HepG2 (cell line): ENCODE data around the gene NEIL1.

Experiments used
- CREM ChIP-seq, 2 experiments: sonication (generic) in 1 of 2; formaldehyde crosslinking in 1 of 2; IDR thresholded peaks; 2 replicates each; pipeline versions ENCODE4 v1.4.0 to v1.6.1; 2016 to 2020; ENCODE audit warnings: antibody characterized with exemption in 1 of 2, mild to moderate bottlenecking in 1 of 2, missing genetic modification reagents in 1 of 2
- FOSL2 ChIP-seq: sonication (generic); formaldehyde crosslinking; IDR thresholded peaks from 2 replicates; pipeline ENCODE4 v1.4.0; 2020; ENCODE audit warnings: missing genetic modification reagents
- HNRNPLL ChIP-seq: fragments of 200-400 bp; formaldehyde crosslinking; IDR thresholded peaks from 2 replicates; pipeline ENCODE4 v1.6.1; 2017; ENCODE audit warnings: mild to moderate bottlenecking, low read depth, low read length; ENCODE audit not compliant: poor library complexity, severe bottlenecking
- TF ChIP-seq, protein P1 (sequence below): sonication (generic); formaldehyde crosslinking; IDR thresholded peaks from 2 replicates; pipeline ENCODE4 v1.5.0; 2020; ENCODE audit warnings: mild to moderate bottlenecking, missing genetic modification reagents, moderate library complexity
- TF ChIP-seq, protein P2 (sequence below): sonication (generic); formaldehyde crosslinking; IDR thresholded peaks from 2 replicates; pipeline ENCODE4 v1.4.0; 2020; ENCODE audit warnings: mild to moderate bottlenecking, missing genetic modification reagents
- TF ChIP-seq, protein P3 (sequence below): IDR thresholded peaks from 2 replicates; pipeline ENCODE4 v1.6.1; 2012; ENCODE audit warnings: inconsistent platforms
- TF ChIP-seq, protein P4 (sequence below): sonication (generic); formaldehyde crosslinking; IDR thresholded peaks from 2 replicates; pipeline ENCODE4 v1.4.0; 2020; ENCODE audit warnings: missing genetic modification reagents, borderline replicate concordance

DNA sequence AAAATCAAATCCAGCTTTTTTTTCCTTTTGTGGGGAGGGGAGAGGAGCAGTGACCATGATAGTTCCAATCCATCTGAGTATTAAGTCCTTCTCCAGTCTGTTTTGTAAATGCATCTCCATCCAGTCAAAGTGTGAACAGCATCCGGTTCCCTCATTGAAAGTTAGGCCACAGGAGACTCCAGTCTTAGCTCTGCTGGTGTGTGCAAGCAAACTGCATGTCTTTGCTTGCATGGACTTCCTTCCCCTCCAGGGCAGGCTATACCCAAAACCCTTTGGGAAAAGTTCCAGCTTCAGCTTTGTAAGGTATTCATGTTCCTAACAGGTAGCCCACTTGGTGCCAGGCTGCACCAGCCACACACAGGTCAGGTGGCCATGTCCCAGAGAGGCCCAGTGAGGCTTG, 24.6 kb downstream of the NEIL1 start:
- no peak for TF ChIP-seq CREM (IDR thresholded peaks at IDR 0.05)
- TF ChIP-seq CREM (CRISPR knock-in tag; IDR thresholded peaks at IDR 0.05) = no peak
- TF ChIP-seq HNRNPLL = no peak
- TF ChIP-seq, protein P1, sequence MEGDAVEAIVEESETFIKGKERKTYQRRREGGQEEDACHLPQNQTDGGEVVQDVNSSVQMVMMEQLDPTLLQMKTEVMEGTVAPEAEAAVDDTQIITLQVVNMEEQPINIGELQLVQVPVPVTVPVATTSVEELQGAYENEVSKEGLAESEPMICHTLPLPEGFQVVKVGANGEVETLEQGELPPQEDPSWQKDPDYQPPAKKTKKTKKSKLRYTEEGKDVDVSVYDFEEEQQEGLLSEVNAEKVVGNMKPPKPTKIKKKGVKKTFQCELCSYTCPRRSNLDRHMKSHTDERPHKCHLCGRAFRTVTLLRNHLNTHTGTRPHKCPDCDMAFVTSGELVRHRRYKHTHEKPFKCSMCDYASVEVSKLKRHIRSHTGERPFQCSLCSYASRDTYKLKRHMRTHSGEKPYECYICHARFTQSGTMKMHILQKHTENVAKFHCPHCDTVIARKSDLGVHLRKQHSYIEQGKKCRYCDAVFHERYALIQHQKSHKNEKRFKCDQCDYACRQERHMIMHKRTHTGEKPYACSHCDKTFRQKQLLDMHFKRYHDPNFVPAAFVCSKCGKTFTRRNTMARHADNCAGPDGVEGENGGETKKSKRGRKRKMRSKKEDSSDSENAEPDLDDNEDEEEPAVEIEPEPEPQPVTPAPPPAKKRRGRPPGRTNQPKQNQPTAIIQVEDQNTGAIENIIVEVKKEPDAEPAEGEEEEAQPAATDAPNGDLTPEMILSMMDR = no peak
- TF ChIP-seq, protein P2, sequence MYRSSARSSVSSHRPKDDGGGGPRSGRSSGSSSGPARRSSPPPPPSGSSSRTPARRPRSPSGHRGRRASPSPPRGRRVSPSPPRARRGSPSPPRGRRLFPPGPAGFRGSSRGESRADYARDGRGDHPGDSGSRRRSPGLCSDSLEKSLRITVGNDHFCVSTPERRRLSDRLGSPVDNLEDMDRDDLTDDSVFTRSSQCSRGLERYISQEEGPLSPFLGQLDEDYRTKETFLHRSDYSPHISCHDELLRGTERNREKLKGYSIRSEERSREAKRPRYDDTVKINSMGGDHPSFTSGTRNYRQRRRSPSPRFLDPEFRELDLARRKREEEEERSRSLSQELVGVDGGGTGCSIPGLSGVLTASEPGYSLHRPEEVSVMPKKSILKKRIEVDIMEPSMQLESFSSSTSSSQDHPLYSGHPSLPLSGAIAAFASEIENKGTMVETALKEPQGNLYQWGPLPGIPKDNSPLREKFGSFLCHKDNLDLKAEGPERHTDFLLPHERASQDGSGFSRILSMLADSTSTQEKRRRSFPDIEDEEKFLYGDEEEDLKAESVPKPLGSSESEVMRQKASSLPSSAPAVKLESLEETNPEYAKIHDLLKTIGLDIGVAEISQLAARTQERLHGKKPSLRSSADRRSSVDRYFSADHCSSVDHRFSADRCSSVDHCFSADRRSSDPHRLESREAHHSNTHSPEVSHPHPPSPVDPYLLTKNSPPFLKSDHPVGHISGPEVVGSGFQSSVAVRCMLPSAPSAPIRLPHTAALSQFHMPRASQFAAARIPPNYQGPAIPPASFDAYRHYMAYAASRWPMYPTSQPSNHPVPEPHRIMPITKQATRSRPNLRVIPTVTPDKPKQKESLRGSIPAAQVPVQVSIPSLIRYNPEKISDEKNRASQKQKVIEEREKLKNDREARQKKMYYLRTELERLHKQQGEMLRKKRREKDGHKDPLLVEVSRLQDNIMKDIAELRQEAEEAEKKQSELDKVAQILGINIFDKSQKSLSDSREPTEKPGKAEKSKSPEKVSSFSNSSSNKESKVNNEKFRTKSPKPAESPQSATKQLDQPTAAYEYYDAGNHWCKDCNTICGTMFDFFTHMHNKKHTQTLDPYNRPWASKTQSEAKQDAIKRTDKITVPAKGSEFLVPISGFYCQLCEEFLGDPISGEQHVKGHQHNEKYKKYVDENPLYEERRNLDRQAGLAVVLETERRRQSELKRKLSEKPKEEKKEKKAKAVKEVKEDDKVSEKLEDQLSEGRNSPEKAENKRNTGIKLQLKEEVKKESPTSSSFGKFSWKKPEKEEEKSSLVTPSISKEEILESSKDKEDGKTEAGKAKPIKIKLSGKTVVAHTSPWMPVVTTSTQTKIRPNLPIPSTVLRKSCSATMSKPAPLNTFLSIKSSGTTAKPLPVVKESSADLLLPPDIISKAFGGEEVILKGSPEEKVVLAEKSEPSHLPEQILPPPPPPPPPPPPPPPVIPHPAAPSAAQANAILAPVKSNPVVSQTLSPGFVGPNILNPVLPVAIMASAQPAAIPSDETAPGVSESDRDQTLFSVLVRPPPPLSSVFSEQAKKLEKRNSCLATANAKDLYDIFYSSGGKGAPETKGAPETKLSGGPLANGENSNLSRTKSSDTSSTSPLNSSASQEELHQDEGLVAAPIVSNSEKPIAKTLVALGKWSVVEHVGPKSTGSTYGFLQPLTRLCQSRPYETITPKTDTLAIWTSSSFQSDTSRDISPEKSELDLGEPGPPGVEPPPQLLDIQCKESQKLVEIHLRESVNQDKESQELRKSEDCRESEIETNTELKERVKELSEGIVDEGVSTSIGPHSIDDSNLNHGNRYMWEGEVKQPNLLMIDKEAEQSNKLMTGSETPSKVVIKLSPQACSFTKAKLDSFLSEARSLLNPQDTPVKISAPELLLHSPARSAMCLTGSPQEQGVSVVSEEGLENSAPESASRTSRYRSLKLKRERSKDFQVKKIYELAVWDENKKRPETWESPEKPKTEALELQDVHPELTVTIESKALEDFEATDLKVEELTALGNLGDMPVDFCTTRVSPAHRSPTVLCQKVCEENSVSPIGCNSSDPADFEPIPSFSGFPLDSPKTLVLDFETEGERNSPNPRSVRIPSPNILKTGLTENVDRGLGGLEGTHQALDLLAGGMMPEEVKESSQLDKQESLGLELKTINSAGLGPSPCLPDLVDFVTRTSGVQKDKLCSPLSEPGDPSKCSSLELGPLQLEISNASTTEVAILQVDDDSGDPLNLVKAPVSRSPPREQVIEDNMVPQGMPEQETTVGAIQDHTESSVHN (CRISPR knock-in tag) = no peak
- TF ChIP-seq, protein P3, sequence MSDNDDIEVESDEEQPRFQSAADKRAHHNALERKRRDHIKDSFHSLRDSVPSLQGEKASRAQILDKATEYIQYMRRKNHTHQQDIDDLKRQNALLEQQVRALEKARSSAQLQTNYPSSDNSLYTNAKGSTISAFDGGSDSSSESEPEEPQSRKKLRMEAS = no peak
- TF ChIP-seq, protein P4, sequence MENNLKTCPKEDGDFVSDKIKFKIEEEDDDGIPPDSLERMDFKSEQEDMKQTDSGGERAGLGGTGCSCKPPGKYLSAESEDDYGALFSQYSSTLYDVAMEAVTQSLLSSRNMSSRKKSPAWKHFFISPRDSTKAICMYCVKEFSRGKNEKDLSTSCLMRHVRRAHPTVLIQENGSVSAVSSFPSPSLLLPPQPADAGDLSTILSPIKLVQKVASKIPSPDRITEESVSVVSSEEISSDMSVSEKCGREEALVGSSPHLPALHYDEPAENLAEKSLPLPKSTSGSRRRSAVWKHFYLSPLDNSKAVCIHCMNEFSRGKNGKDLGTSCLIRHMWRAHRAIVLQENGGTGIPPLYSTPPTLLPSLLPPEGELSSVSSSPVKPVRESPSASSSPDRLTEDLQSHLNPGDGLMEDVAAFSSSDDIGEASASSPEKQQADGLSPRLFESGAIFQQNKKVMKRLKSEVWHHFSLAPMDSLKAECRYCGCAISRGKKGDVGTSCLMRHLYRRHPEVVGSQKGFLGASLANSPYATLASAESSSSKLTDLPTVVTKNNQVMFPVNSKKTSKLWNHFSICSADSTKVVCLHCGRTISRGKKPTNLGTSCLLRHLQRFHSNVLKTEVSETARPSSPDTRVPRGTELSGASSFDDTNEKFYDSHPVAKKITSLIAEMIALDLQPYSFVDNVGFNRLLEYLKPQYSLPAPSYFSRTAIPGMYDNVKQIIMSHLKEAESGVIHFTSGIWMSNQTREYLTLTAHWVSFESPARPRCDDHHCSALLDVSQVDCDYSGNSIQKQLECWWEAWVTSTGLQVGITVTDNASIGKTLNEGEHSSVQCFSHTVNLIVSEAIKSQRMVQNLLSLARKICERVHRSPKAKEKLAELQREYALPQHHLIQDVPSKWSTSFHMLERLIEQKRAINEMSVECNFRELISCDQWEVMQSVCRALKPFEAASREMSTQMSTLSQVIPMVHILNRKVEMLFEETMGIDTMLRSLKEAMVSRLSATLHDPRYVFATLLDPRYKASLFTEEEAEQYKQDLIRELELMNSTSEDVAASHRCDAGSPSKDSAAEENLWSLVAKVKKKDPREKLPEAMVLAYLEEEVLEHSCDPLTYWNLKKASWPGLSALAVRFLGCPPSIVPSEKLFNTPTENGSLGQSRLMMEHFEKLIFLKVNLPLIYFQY (CRISPR knock-in tag) = no peak
- no peak for TF ChIP-seq FOSL2 (CRISPR knock-in tag)
